Measurements from ENCODE around the gene MKI67. TPM values are rescaled to one million over a fixed set of nuclear protein-coding genes. Genes with fewer than 3 reads are reported as not detected.

The MKI67 gene
- total and polyA plus RNA-seq, 10 of the 15 experiments (the other 5 are each of a cell fraction or from before 2014, with no cell fraction given), result 22.3 to 183 (median 82.9) TPM

DNA sequence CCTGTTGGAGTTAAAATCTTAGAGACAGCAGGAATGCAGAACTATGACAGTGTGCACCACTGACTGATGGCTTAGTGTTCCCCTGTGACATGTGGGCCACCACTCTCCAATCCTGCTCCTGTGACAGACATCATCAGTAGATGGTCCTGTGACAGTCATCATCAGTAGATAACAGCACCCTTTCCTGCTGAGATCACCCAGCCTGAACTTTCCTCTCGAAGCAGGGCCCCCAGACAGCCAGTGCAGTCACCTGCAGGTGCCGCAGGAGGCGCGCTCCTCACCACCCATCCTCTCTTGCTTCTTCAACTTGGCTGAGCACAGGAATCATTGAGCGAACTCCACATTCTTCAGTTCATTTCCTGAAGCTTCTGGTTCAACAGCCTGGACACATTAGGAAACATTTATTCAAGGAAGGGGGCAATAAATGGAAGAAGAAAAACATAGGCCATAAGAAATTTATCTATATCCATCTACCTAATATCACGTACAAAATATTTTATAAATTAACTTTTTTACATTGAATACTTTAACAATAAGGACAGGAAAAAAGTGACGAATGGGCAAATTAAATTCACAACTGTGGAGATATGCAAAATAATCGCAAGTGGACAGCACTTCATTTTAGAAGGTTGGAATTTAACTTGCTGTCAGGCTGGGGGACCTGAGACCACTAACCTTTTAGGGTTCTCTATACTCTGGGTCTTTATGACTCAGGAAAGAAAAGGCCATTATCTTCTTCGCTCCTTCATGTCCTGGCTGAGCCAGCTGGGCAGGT lies 32.0 kb upstream of the MKI67 start:
- TF ChIP-seq ZSCAN29 (IDR thresholded peaks at IDR 0.05), result no peak
- no peak for TF ChIP-seq EED (IDR thresholded peaks at IDR 0.05; ENCODE audit: low read depth)
- TF ChIP-seq ETV6 (conservative IDR thresholded peaks at IDR 0.05 in 1 of 2, IDR thresholded peaks at IDR 0.05 in 1 of 2; ENCODE audit: borderline replicate concordance in 1 of 2, low read depth in 1 of 2), result no peak
- no peak for TF ChIP-seq TCF3 (IDR thresholded peaks at IDR 0.05; ENCODE audit: borderline replicate concordance, insufficient read depth, low read depth, low read length)
- no peak for TF ChIP-seq HDAC6 (IDR thresholded peaks at IDR 0.05; ENCODE audit: unreplicated experiment)
- no peak for TF ChIP-seq JUND (IDR thresholded peaks at IDR 0.05; ENCODE audit: low read depth, low read length)
- no peak for TF ChIP-seq RELA (IDR thresholded peaks at IDR 0.05; ENCODE audit: borderline replicate concordance, partially characterized antibody)
- TF ChIP-seq RAD51 (IDR thresholded peaks at IDR 0.05), result no peak
- TF ChIP-seq YY1 (IDR thresholded peaks at IDR 0.05; ENCODE audit: low read depth, low read length), result no peak
- TF ChIP-seq, protein P1, sequence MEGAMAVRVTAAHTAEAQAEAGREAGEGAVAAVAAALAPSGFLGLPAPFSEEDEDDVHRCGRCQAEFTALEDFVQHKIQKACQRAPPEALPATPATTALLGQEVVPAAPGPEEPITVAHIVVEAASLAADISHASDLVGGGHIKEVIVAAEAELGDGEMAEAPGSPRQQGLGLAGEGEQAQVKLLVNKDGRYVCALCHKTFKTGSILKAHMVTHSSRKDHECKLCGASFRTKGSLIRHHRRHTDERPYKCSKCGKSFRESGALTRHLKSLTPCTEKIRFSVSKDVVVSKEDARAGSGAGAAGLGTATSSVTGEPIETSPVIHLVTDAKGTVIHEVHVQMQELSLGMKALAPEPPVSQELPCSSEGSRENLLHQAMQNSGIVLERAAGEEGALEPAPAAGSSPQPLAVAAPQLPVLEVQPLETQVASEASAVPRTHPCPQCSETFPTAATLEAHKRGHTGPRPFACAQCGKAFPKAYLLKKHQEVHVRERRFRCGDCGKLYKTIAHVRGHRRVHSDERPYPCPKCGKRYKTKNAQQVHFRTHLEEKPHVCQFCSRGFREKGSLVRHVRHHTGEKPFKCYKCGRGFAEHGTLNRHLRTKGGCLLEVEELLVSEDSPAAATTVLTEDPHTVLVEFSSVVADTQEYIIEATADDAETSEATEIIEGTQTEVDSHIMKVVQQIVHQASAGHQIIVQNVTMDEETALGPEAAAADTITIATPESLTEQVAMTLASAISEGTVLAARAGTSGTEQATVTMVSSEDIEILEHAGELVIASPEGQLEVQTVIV (IDR thresholded peaks at IDR 0.05; ENCODE audit: borderline replicate concordance, partially characterized antibody), result no peak
- TF ChIP-seq, protein P2, sequence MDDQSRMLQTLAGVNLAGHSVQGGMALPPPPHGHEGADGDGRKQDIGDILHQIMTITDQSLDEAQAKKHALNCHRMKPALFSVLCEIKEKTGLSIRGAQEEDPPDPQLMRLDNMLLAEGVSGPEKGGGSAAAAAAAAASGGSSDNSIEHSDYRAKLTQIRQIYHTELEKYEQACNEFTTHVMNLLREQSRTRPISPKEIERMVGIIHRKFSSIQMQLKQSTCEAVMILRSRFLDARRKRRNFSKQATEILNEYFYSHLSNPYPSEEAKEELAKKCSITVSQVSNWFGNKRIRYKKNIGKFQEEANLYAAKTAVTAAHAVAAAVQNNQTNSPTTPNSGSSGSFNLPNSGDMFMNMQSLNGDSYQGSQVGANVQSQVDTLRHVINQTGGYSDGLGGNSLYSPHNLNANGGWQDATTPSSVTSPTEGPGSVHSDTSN (IDR thresholded peaks at IDR 0.05; ENCODE audit: insufficient replicate concordance, low read depth, low read length), result no peak
- no peak for TF ChIP-seq MEF2A (IDR thresholded peaks at IDR 0.05; ENCODE audit: insufficient read depth, low read depth, low read length)
- no peak for TF ChIP-seq ZNF24 (IDR thresholded peaks at IDR 0.05)
- no peak for TF ChIP-seq EGR1 (IDR thresholded peaks at IDR 0.05; ENCODE audit: borderline replicate concordance in 1 of 2, low read depth in 2 of 2, low read length in 2 of 2)
- no peak for TF ChIP-seq CTCF (IDR thresholded peaks at IDR 0.05 in 2 of 3, conservative IDR thresholded peaks at IDR 0.05 in 1 of 3; ENCODE audit: control insufficient read depth in 2 of 3, extremely low read depth in 1 of 3, insufficient read depth in 1 of 3, low read depth in 3 of 3, low read length in 3 of 3)
- no peaks in the 10 kb centered on the region for H3K4me1 ChIP-seq (ENCODE audit: control insufficient read depth, insufficient read depth, low read length)
- H3K27me3 ChIP-seq (replicated peaks in 1 of 2; ENCODE audit: control insufficient read depth in 2 of 2, insufficient read depth in 2 of 2, low read length in 1 of 2), result peaks cover 0 to 2% of the 10 kb centered on the region in 2 experiments; a peak in 3 of 4 replicates
- FAIRE-seq (no peak), DNase-seq (ENCODE audit: low read depth, low spot score) (no peak), ATAC-seq (no peak)
- H3K36me3 ChIP-seq (ENCODE audit: control insufficient read depth in 2 of 2, insufficient read depth in 2 of 2, low read length in 1 of 2), result no peaks in the 10 kb centered on the region
- no peaks in the 10 kb centered on the region for H4K20me1 ChIP-seq (ENCODE audit: control insufficient read depth, insufficient read depth)
- no TSS peak for BruUV-seq (replicated peaks)
- H2AFZ ChIP-seq (ENCODE audit: control insufficient read depth, low read depth, low read length), result no peak overlapping the region
- ChIA-PET CTCF (interaction anchor here (1.1 kb wide), 1 partner anchor 80 kb away, joined by 3 read pairs; no protein-coding TSS in a partner anchor), SMC1A (ENCODE audit: uncharacterized antibody, unreplicated experiment) (no interaction called here), RAD21 (ENCODE audit: unreplicated experiment) (interaction anchor here (1.4 kb wide), 1 partner anchor 93 kb away, joined by 3 read pairs; no protein-coding TSS in a partner anchor), POLR2A (no interaction called here)
- WGBS (ENCODE audit: insufficient coverage, insufficient replicate concordance, low lambda C conversion rate, missing lambda C conversion rate), result 39% methylated on average over 9 of the region's 9 CpGs
- no peak overlapping the region for H3K4me2 ChIP-seq (ENCODE audit: control insufficient read depth, insufficient read depth)
- in situ Hi-C loops (cut with MboI), result no loop called here
- H3K4me3 ChIP-seq, result no peak overlapping the region
- no peaks in the 10 kb centered on the region for H3K9me3 ChIP-seq (replicated peaks; ENCODE audit: control insufficient read depth, insufficient read depth, low read length)
- no peak overlapping the region for H3K27ac ChIP-seq (ENCODE audit: control insufficient read depth, insufficient read depth)
- H3K79me2 ChIP-seq (ENCODE audit: control insufficient read depth, insufficient read depth, low read length), result no peaks in the 10 kb centered on the region
- intact Hi-C loops (cut with micrococcal nuclease; ENCODE audit: unreplicated experiment), result loop anchor here (10.0 kb wide), 2 partner anchors 253 to 433 kb away; partner anchors contain the start of gene PTPRE
- no peak overlapping the region for H3K9ac ChIP-seq (ENCODE audit: control insufficient read depth, insufficient read depth, low read length)
